ENCODE measurements around the gene CDC42BPB.

DNA sequence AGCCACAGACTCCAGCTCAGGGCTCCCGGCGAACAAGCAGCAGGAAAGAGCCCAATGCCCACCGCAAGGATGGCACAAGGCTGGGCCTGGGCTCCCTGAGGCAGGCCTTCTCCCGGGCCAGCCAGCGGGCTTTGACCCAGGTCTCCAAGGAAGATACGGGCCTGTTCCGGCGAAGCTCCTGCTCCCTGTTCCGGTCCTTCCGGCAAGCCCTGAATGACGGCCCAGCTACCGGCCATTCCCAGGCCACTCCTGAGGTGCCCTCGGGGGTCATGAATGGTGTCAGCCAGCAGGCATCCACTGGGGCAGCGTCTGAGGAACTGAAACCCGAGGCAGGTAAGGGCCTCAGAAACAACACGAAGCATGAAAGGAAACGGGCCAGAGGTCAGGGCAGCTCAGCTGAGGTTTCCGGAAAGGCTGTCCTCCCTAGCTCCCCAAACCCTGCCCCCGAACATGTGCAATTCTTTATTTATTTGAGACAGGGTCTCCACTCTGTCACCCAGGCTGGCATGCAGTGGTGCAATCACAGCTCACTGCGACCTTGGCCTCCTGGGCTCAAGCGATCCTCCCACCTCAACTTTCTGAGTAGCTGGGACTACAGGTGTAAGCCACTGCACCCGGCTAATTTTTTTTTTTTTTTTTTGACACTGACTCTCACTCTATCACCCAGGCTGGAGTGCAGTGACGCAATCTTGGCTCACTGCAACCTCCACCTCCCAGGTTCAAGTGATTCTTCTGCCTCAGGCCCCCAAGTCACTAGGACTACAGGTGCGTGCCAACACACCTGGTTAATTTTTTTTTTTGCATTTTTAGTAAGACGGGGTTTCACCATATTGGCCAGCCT, 43.2 kb upstream of the CDC42BPB start:
- TF ChIP-seq, protein P1, sequence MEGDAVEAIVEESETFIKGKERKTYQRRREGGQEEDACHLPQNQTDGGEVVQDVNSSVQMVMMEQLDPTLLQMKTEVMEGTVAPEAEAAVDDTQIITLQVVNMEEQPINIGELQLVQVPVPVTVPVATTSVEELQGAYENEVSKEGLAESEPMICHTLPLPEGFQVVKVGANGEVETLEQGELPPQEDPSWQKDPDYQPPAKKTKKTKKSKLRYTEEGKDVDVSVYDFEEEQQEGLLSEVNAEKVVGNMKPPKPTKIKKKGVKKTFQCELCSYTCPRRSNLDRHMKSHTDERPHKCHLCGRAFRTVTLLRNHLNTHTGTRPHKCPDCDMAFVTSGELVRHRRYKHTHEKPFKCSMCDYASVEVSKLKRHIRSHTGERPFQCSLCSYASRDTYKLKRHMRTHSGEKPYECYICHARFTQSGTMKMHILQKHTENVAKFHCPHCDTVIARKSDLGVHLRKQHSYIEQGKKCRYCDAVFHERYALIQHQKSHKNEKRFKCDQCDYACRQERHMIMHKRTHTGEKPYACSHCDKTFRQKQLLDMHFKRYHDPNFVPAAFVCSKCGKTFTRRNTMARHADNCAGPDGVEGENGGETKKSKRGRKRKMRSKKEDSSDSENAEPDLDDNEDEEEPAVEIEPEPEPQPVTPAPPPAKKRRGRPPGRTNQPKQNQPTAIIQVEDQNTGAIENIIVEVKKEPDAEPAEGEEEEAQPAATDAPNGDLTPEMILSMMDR (IDR thresholded peaks at IDR 0.05): no peak
- no peak for TF ChIP-seq POLR2A (IDR thresholded peaks at IDR 0.05)

Measured in Peyer's patch (tissue), 4 donors.